Pancreas (tissue), 10 donors: ENCODE results near the gene FBN3. TPM values are rescaled to one million over a fixed set of nuclear protein-coding genes. Genes with fewer than 3 reads are reported as not detected.
A peak's percentile ranks its signal among the peaks of the same experiment; 100 is the strongest.

Experiments used
- ATAC-seq, 4 donors: fragments of 200-7000 bp; cut with Tn5 transposase; one replicate each; pipeline versions ENCODE4 v1.8.0 to v1.9.1; 2020; ENCODE audit warnings: mild to moderate bottlenecking in 4 of 4, moderate library complexity in 4 of 4
- DNase-seq, 6 donors: peaks; one replicate each; pipeline ENCODE4 v3.0.0-alpha.2; 2020
- FAIRE-seq: peaks from 2 replicates; lab custom pipeline; 2012; peaks lifted over from hg19 to GRCh38; lab: Jason Lieb, UNC
- H3K27ac ChIP-seq, 4 donors: fragments of 200-600 bp; sonication (generic); 1 replicate in 3 of 4; 2 replicates in 1 of 4; pipeline versions ENCODE4 v1.5.0 to v1.8.0; 2020
- H3K27me3 ChIP-seq, 4 donors: fragments of 200-600 bp; one replicate each; pipeline ENCODE4 v1.8.0; 2021
- H3K36me3 ChIP-seq, 3 donors: fragments of 200-600 bp; sonication (generic) in 1 of 3; one replicate each; pipeline versions ENCODE4 v1.5.0 to v1.8.0; 2020 to 2021
- H3K4me1 ChIP-seq, 3 donors: fragments of 200-600 bp; one replicate each; pipeline ENCODE4 v1.8.0; 2021
- H3K4me3 ChIP-seq, 4 donors: fragments of 200-600 bp; sonication (generic) in 2 of 4; one replicate each; pipeline versions ENCODE4 v1.5.0 to v1.8.0; 2020 to 2021
- H3K9me3 ChIP-seq, 4 donors: fragments of 200-600 bp; one replicate each; pipeline ENCODE4 v1.8.0; 2021
- WGBS, 2 donors: extraction: QIAGEN DNeasy Blood & Tissue Kit; methylation state at CpG; one replicate each; pipeline ENCODE4 v1.1.7; 2013; 5-methylcytosine and 5-hydroxymethylcytosine counted together
- intact Hi-C, 3 donors: fragments of 100-400 bp; cut with DNase I; formaldehyde crosslinking; loops; one replicate each; pipeline versions ENCODE4 v1.11.1 to v1.14.2; 2022
- polyA plus RNA-seq, 2 donors: library from polyadenylated mRNA; stranded (reverse); fragments of 200-250 nt; gene quantifications; one replicate each; pipeline ENCODE4 v1.2.3, GENCODE V29; 2013
- total RNA-seq, 6 donors: library from RNA; stranded (reverse); fragmentation: NEBNext Ultra II Directional in 4 of 6; extraction: Animal tissue kit (Norgen Biotek cat#: 25700) in 4 of 6; gene quantifications; one replicate each; pipeline versions ENCODE4 v1.2.1 to v1.2.4, GENCODE V29; 2021 to 2023
- TF ChIP-seq, protein P1 (sequence below), 4 donors: fragments of 200-600 bp; sonication (generic) in 3 of 4; IDR thresholded peaks; one replicate each; pipeline versions ENCODE4 v1.5.0 to v1.8.0; 2021; ENCODE audit warnings: antibody characterized with exemption in 4 of 4
- donor health status: healthy with polysubstance abuse.
- donor health status: DM: no; HTN: no; CAD: no; lungs with moderate emphysema.
- donor health status: DM: no; HTN: no; CAD: no.
- donor health status: control.
- donor health status: control.
- donor health status: Bipolar disorder and iron deficiency.
- donor health status: DM: yes; HTN: yes; CAD: no.
- donor health status: DM: no; HTN: no; CAD: no.
- donor health status: DM: no; HTN: no; CAD: no.
- donor health status: DM: yes; HTN: yes; CAD: no.

FBN3 gene
- total and polyA plus RNA-seq, 8 donors = under 0.01 to 0.20 (median 0.03) TPM; not detected in 2

DNA sequence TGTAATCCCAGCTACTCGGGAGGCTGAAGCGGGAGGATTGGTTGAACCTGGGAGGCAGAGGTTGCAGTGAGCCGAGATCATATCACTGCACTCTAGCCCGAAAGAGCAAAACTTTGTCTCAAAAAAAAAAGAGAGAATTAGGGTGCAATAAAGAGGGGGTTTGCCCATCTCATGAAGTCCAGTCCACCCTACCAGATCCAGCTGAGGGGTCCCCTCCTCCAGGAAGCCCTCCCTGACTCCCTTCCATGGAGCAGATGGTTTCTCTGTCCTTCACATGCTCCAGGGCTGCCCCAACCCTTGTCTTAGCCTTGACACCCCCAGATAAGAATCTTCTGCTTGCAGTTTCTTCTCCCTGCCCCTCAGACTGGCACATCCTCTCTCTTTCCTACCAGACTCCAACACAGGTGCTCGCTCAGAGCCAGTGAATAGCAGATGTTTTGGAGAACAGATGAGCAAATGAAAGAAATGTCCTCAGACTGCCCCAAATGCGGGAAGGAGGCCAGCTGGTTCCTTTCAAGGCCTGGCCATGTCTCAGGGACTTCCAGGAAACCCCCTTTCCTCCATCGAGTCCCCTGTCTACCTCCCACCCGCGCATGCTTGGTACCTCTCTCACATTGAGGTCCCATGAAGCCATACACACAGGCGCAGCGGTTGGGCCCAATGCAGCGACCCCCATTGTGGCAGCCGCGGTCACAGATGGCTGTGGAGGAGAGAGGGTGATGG, 5.0 kb downstream of the FBN3 start:
- Histone ChIP-seq H3K4me1 (peaks cover 0 to 11% (median 10%) of the 10 kb centered on the region in 3 donors), H3K36me3 (no peaks in the 10 kb centered on the region), H3K4me3 (no peak overlapping the region), H3K27ac (no peak overlapping the region), H3K27me3 (no peaks in the 10 kb centered on the region), H3K9me3 (no peaks in the 10 kb centered on the region)
- DNase-seq (peak in 1 of 6 donors; percentile 56), ATAC-seq (no peak), FAIRE-seq (no peak)
- 82 to 86% methylated on average over 14 of the region's 14 CpGs for WGBS, 2 donors
- TF ChIP-seq, protein P1, sequence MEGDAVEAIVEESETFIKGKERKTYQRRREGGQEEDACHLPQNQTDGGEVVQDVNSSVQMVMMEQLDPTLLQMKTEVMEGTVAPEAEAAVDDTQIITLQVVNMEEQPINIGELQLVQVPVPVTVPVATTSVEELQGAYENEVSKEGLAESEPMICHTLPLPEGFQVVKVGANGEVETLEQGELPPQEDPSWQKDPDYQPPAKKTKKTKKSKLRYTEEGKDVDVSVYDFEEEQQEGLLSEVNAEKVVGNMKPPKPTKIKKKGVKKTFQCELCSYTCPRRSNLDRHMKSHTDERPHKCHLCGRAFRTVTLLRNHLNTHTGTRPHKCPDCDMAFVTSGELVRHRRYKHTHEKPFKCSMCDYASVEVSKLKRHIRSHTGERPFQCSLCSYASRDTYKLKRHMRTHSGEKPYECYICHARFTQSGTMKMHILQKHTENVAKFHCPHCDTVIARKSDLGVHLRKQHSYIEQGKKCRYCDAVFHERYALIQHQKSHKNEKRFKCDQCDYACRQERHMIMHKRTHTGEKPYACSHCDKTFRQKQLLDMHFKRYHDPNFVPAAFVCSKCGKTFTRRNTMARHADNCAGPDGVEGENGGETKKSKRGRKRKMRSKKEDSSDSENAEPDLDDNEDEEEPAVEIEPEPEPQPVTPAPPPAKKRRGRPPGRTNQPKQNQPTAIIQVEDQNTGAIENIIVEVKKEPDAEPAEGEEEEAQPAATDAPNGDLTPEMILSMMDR (IDR thresholded peaks at IDR 0.05) = no peak
- intact Hi-C loops = no loop called here

DNA sequence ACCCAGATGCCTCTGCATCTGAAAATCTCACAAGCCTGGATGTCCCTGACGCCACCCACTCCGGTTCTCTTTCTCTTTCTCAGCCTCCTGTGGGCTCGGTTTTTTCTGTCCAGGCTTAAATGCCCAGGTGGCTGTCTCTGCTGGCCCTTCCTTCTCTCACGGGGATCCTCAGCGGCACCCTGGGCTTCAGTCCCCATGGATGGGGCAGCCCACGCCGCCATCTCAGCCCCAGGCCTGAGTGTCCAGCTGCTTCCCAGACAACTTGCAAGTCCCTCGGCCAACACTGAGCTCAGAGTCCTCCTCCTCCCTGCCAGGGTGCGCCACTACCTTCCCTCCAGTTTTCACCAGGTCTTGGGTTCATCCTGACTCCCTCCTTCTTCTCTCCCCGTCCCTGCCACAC, 6.4 kb downstream of the FBN3 start:
- Histone ChIP-seq H3K36me3 (no peaks in the 10 kb centered on the region), H3K9me3 (no peaks in the 10 kb centered on the region), H3K4me1 (peaks cover 0 to 8% (median 6%) of the 10 kb centered on the region in 3 donors), H3K27ac (no peak overlapping the region), H3K27me3 (no peaks in the 10 kb centered on the region), H3K4me3 (no peak overlapping the region)
- FAIRE-seq = no peak
- 85 to 87% methylated on average over 10 of the region's 10 CpGs for WGBS, 2 donors
- no peak for DNase-seq
- intact Hi-C loops = no loop called here
- TF ChIP-seq, protein P1 (IDR thresholded peaks at IDR 0.05) = no peak
- ATAC-seq = no peak

DNA sequence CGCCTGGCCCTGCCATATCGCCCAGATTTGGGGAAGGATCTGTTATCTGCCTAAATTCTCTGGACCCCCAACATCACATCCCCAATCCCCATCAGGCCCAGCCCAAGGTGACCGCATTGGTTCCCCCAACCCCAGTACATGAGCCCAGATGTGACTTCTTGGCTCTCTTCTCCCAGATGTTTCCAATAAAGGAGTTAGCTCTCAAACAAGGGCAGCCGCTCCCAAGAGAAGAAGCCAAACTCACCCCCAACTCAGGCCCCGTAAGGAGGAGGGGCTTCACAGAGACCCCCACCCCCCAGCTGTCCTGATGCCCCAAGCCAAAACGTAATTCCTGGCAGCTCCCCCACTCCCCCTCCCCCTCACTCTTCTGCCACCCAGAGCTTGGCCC, 6.9 kb downstream of the FBN3 start:
- FAIRE-seq (no peak), ATAC-seq (no peak), DNase-seq (no peak)
- Histone ChIP-seq H3K4me3 (no peak overlapping the region), H3K9me3 (no peaks in the 10 kb centered on the region), H3K36me3 (no peaks in the 10 kb centered on the region), H3K27ac (no peak overlapping the region), H3K27me3 (no peaks in the 10 kb centered on the region), H3K4me1 (peaks cover 0 to 8% (median 6%) of the 10 kb centered on the region in 3 donors)
- TF ChIP-seq, protein P1 (IDR thresholded peaks at IDR 0.05) = no peak
- intact Hi-C loops = no loop called here
- 70 to 75% methylated on average over 6 of the region's 6 CpGs for WGBS, 2 donors

DNA sequence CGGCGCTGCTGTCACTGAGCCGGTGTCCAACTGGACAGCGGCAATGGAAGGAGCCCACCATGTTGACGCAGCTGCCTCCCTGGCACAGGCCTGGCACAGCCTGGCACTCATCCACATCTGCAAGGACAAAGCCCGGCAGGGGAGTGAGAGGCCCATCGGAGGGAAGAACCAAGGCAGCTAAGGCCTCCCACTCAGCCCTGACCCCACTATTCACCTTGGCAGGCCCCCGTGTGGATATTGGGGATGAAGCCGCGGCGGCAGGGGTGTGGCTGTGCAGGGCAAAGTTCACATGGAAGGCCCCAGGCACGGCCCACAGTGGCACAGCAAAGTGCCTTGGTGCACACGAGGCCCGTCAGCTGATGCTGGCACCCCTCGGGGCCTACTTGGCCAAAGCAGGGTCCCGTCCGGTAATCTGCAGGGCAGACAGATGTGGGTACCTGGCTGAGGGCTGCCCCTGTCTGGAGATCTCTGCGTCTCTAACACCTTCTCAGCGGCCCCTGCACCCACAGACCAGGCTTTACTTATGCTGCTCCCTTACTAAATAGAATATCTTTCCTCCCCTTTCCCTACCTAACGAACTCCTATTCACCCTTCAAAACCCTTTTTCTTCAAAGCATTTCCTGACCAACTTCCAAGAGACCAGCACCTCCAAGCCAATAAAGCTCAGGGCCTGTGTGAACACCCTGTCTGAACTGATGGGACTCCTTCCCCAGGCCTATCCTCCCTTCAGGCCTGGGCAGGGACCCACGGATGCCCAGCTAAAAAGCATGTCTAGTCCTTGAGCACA, 7.5 kb downstream of the FBN3 start:
- ATAC-seq (peak; percentile 19 to 75 (median 53)), FAIRE-seq (no peak), DNase-seq (peak in 4 of 6 donors; percentile 55 to 89 (median 76))
- H3K4me3 ChIP-seq = no peak overlapping the region
- H3K36me3 ChIP-seq = no peaks in the 10 kb centered on the region
- H3K4me1 ChIP-seq = peaks cover 0 to 8% (median 6%) of the 10 kb centered on the region in 3 donors
- TF ChIP-seq, protein P1 (IDR thresholded peaks at IDR 0.05) = no peak
- intact Hi-C loops = no loop called here
- H3K9me3 ChIP-seq = no peaks in the 10 kb centered on the region
- H3K27me3 ChIP-seq = no peaks in the 10 kb centered on the region
- 47 to 53% methylated on average over 20 to 21 of the region's 21 CpGs for WGBS, 2 donors
- no peak overlapping the region for H3K27ac ChIP-seq
